GM12874 (cell line): ENCODE results near the gene KDM5B.

ENCODE experiments used
- CTCF ChIP-seq: IDR thresholded peaks from 2 replicates; pipeline ENCODE4 v1.5.1; 2011; ENCODE audit warnings: low read depth, mild to moderate bottlenecking, control low read depth, low read length, moderate library complexity; ENCODE audit not compliant: insufficient read depth

KDM5B gene

GRCh38 chr1:202831906-202832305, 23.7 kb upstream of the KDM5B start:
- no peak for TF ChIP-seq CTCF

GRCh38 chr1:202825748-202826147, 17.5 kb upstream of the KDM5B start:
- no peak for TF ChIP-seq CTCF

GRCh38 chr1:202821467-202821866, 13.2 kb upstream of the KDM5B start:
- TF ChIP-seq CTCF, result no peak

DNA sequence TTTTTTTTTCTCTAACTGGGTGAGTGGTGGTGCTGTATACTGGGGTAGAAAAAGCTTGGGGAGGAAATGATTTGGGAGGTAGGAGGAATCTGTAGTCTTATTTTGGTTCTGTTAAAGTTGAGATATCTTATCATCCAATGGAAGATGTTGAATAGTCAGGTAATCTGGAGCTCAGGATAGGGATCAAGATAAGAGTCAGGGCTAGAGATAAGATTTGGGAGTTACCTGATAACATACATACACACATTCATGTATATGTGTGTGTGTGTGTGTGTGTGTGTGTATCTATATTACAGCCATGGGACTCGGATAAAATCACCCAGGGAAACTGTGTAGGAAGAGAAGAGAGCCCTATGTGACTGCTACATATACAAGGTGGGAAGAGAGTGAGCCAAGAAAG, 10.6 kb upstream of the KDM5B start:
- TF ChIP-seq CTCF, result no peak

DNA sequence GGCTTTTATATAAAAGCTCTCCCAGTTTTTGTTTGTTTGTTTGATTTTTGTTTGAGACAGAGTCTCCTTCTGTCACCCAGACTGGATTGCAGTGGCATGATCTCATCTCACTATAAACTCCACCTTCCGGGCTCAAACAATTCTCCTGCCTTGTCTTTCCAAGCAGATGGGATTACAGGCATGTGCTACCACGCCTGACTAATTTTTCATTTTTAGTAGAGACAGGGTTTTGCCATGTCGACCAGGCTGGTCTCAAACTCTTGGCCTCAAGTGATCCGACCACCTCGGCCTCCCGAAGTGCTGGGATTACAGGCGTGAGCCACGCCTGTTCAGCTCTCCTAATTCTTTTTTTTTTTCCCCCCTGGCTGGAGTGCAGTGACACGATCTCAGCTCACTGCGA, 6.9 kb upstream of the KDM5B start:
- no peak for TF ChIP-seq CTCF

DNA sequence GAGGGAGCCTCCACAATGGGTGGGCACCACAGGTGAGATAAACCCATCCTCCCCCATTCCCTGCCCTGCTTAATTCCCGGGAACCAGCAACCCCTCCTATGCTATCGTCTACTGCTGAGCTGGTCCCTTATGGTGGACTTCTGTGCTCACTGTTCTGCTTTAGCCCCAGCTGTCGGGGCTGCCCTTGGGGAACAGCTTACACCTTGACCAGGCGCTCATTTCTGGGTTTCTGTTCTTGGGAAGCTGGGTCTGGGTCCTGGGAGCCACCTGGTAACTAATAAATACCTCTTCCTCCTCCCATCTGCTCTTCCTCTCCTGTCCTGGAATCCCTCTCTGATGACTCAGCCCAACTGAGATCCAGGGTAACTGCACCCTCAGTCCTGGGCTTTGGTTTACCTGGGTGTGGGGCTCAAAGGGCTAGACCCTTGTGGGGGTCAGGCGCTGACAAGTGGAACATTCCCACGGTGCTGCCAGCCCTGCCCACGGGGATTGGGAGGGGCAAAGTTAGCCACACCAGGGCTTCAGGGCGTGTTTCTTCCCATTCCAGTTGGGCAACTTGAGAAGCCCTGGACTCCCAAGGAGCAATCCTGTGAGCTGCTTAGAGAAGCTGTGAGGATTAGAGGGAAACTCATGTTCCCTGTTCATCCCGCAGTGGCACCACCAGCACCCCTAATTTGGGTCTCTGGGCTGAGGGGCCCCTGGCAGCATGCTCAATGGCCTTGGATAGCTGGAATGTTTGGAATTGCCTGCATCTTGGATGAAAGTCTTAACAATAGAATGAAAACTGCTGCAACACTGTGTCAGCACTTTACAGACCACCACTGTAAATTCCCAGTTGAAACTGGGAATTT, 4.2 kb upstream of the KDM5B start:
- TF ChIP-seq CTCF, result no peak

DNA sequence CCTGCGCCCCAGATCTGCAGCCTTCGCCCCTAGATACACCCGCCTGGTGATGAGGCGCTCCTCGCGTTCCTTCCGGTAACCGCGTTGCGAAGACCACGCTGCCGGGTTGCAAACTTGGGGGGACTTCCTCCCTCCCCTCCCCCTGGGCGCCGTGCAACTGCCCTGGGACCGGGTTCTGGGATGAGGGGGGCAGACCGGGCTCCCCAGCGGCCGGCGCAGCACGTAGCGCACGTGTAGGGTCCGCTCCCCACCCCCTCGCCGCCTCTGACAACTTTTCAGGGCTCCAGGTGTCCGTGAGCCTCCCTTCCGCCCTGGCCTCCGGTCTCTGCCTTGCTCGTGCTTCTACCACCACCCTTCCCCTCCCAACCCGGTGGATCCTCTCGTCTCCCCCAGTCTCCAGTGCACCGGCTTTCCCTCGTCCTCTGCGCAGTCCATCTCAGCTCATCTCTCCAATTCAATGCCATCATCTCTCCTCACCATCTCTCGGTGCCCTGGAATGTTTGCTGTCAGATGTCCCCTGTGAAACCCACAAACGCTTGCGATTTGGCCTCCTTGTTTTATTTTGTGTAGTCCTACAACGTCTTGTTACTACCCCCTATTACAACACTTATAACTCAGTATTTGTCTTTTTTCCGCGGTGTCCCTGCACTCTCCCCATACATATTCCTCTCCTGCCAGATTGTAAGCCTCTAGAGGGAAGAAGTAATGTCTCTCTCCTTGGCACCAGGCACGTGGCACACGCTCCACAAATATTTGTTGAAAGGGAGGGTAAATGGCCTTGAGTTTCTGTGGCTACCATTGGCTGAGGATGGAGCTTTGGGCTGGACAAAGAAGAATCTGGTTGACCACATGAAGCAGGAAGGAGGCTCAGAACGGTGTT, 3.3 kb upstream of the KDM5B start:
- TF ChIP-seq CTCF, result no peak
